NCI-H82 treated with DMSO at 0.1 percent for 48 hours (cell line): ENCODE measurements around the gene GPR18.
"Not testable (repeated sequence)": the region's sequence is repeated elsewhere in the genome, so short reads cannot be mapped to it uniquely, and the experiment has no call there.

Experiments used
- DNase-seq: peaks from one replicate; lab custom pipeline; 2025; ENCODE audit not compliant: unreplicated experiment; lab: John Stamatoyannopoulos, UW

GPR18 gene

GRCh38 chr13:99211421-99212035 lies 46.7 kb downstream of the GPR18 start:
- DNase-seq: no peak

- DNase-seq: not testable (repeated sequence)
Observed at GRCh38 chr13:99210627-99211026, 47.6 kb downstream of the GPR18 start.

GRCh38 chr13:99208845-99209527 lies 49.2 kb downstream of the GPR18 start:
- no peak for DNase-seq

GRCh38 chr13:99208185-99208584 lies 50.0 kb downstream of the GPR18 start:
- DNase-seq: no peak

- no peak for DNase-seq
Observed at GRCh38 chr13:99207511-99207910, 50.7 kb downstream of the GPR18 start.

GRCh38 chr13:99206873-99207272 lies 51.3 kb downstream of the GPR18 start:
- no peak for DNase-seq

GRCh38 chr13:99206226-99206625 lies 52.0 kb downstream of the GPR18 start:
- no peak for DNase-seq

- no peak for DNase-seq
Observed at GRCh38 chr13:99205621-99206220, 52.5 kb downstream of the GPR18 start.
